ENCODE results near the gene ANKS1B.

GRCh38 chr12:99745121-99745520 is 239.6 kb downstream of the ANKS1B start:
- no peak for TF ChIP-seq MAX (CRISPR knock-in tag; IDR thresholded peaks at IDR 0.05)
- TF ChIP-seq STAT6 (CRISPR knock-in tag; conservative IDR thresholded peaks at IDR 0.05; ENCODE audit: low read depth): no peak
- TF ChIP-seq CTCF (IDR thresholded peaks at IDR 0.05): no peak
- no peak for TF ChIP-seq USF2 (CRISPR knock-in tag; IDR thresholded peaks at IDR 0.05)
- no peak for TF ChIP-seq ZNF532 (CRISPR knock-in tag; IDR thresholded peaks at IDR 0.05; ENCODE audit: borderline replicate concordance)
- TF ChIP-seq HMGXB4 (CRISPR knock-in tag; IDR thresholded peaks at IDR 0.05): no peak
